ENCODE measurements around the gene ATXN7L3B. TPM values are rescaled to one million over a fixed set of nuclear protein-coding genes. Genes with fewer than 3 reads are reported as not detected.

ATXN7L3B gene
- total and polyA plus RNA-seq, 9 of the 15 experiments (the other 6 are each of a cell fraction or from before 2014, with no cell fraction given) = 10.3 to 40.5 (median 31.0) TPM

DNA sequence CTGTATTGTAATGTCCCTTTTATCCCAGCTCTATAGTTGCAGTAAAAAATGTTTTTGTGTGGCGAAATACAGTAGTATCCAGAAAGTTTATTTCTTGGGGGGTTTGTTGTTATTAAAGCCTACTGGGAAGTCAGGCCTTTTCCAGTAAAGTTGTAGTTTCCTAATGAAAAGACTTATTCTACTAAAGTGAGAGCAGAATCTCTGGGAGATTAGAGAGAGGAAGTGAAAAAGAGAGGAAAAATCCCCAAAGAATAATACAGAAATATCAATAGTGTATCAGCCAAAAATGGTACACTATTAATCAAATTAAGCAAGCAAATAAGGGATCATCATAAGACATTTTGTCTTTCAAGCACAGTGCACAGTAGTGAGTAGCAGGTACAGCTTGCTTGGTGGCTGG is 46.3 kb upstream of the ATXN7L3B start:
- BruUV-seq (replicated peaks) = no TSS peak
- Histone ChIP-seq H3K9me3 (replicated peaks; ENCODE audit: control insufficient read depth, insufficient read depth, low read depth, low read length) (no peaks in the 10 kb centered on the region), H3K27ac (ENCODE audit: extremely low read depth, low read depth, low read length) (no peak overlapping the region), H2AFZ (ENCODE audit: low read depth, low read length) (no peak overlapping the region), H3K4me1 (replicated peaks in 1 of 2; ENCODE audit: control insufficient read depth in 2 of 2, insufficient read depth in 2 of 2, low read length in 2 of 2) (no peaks in the 10 kb centered on the region; a peak in 2 of 5 replicates), H3K36me3 (ENCODE audit: control insufficient read depth, insufficient read depth, low read length) (no peaks in the 10 kb centered on the region), H3K4me2 (ENCODE audit: insufficient read depth, low read length) (no peak overlapping the region), H3K9ac (ENCODE audit: insufficient read depth in 1 of 2, low read depth in 2 of 2, low read length in 2 of 2) (no peak overlapping the region), H3K9me1 (ENCODE audit: control insufficient read depth, insufficient read depth, low read length) (no peaks in the 10 kb centered on the region), H3K27me3 (ENCODE audit: control insufficient read depth in 2 of 2, insufficient read depth in 2 of 2, low read length in 2 of 2) (no peaks in the 10 kb centered on the region), H3K4me3 (no peak overlapping the region), H3K79me2 (ENCODE audit: control insufficient read depth, insufficient read depth, low read length) (no peaks in the 10 kb centered on the region), H4K20me1 (replicated peaks; ENCODE audit: control insufficient read depth, insufficient read depth, low read length) (no peaks in the 10 kb centered on the region)
- ATAC-seq = no peak
- CTCF ChIA-PET (ENCODE audit: low intra/inter-chr PET ratio) = no interaction called here
- TF ChIP-seq, protein P1, sequence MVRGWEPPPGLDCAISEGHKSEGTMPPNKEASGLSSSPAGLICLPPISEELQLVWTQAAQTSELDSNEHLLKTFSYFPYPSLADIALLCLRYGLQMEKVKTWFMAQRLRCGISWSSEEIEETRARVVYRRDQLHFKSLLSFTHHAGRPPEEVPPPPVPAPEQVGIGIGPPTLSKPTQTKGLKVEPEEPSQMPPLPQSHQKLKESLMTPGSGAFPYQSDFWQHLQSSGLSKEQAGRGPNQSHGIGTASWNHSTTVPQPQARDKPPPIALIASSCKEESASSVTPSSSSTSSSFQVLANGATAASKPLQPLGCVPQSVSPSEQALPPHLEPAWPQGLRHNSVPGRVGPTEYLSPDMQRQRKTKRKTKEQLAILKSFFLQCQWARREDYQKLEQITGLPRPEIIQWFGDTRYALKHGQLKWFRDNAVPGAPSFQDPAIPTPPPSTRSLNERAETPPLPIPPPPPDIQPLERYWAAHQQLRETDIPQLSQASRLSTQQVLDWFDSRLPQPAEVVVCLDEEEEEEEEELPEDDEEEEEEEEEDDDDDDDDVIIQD (CRISPR knock-in tag; IDR thresholded peaks at IDR 0.05) = no peak
- no peak for TF ChIP-seq ZFP36 (IDR thresholded peaks at IDR 0.05; ENCODE audit: low read depth, low read length, partially characterized antibody)
- WGBS (ENCODE audit: insufficient coverage, low coverage, missing lambda C conversion rate) = 18% methylated on average over 1 of the region's 1 CpG
- no peak for FAIRE-seq
- no peak for DNase-seq (ENCODE audit: extremely low read depth in 1 of 4, low spot score in 3 of 4)
- intact Hi-C loops (cut with micrococcal nuclease) = no loop called here
- POLR2A ChIA-PET = no interaction called here
- in situ Hi-C loops (cut with MboI) = no loop called here

DNA sequence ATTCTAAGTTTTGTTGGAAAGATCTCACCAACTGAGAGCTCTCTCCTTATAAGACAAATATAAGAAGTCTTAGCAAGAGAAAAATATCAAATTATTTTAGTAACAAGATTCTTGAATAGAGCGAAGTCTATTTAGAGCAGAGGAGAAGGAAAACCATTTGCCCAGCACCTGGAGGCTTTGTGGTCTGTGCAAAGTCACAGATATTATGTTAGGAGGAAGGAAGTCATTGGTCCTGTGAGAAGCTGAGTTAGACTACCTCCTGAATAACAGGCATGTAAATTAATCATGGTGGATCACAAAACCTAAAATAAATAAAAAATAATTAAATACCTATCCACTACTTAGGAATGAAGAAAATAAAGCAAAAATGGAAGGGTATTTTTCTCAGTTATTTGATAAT is 38.4 kb upstream of the ATXN7L3B start:
- WGBS (ENCODE audit: insufficient coverage, low coverage, missing lambda C conversion rate) = 43% methylated on average over 1 of the region's 1 CpG
- H3K27ac ChIP-seq (ENCODE audit: extremely low read depth, low read depth, low read length) = no peak overlapping the region
- H3K27me3 ChIP-seq (ENCODE audit: control insufficient read depth in 2 of 2, insufficient read depth in 2 of 2, low read length in 2 of 2) = no peaks in the 10 kb centered on the region
- H3K9ac ChIP-seq (ENCODE audit: insufficient read depth in 1 of 2, low read depth in 2 of 2, low read length in 2 of 2) = no peak overlapping the region
- no peak overlapping the region for H3K4me3 ChIP-seq
- no peak for ATAC-seq
- in situ Hi-C loops (cut with MboI) = no loop called here
- CTCF ChIA-PET (ENCODE audit: low intra/inter-chr PET ratio) = no interaction called here
- BruUV-seq (replicated peaks) = no TSS peak
- no peak for DNase-seq (ENCODE audit: extremely low read depth in 1 of 4, low spot score in 3 of 4)
- no peak overlapping the region for H2AFZ ChIP-seq (ENCODE audit: low read depth, low read length)
- H3K9me3 ChIP-seq (replicated peaks; ENCODE audit: control insufficient read depth, insufficient read depth, low read depth, low read length) = no peaks in the 10 kb centered on the region
- no peaks in the 10 kb centered on the region for H3K4me1 ChIP-seq (replicated peaks in 1 of 2; ENCODE audit: control insufficient read depth in 2 of 2, insufficient read depth in 2 of 2, low read length in 2 of 2)
- POLR2A ChIA-PET = interaction anchor here (1.0 kb wide), 1 partner anchor 13 kb away, joined by 3 read pairs; no protein-coding TSS in a partner anchor
- H3K36me3 ChIP-seq (ENCODE audit: control insufficient read depth, insufficient read depth, low read length) = no peaks in the 10 kb centered on the region
- no peaks in the 10 kb centered on the region for H3K9me1 ChIP-seq (ENCODE audit: control insufficient read depth, insufficient read depth, low read length)
- no peak overlapping the region for H3K4me2 ChIP-seq (ENCODE audit: insufficient read depth, low read length)
- intact Hi-C loops (cut with micrococcal nuclease) = no loop called here
- no peak for FAIRE-seq
- no peaks in the 10 kb centered on the region for H4K20me1 ChIP-seq (replicated peaks; ENCODE audit: control insufficient read depth, insufficient read depth, low read length)
- no peaks in the 10 kb centered on the region for H3K79me2 ChIP-seq (ENCODE audit: control insufficient read depth, insufficient read depth, low read length)
- no peak for TF ChIP-seq BMI1 (IDR thresholded peaks at IDR 0.05; ENCODE audit: low read length)
- TF ChIP-seq PURB (CRISPR knock-in tag; IDR thresholded peaks at IDR 0.05; ENCODE audit: low read depth) = no peak
- TF ChIP-seq IRF2 (CRISPR knock-in tag; IDR thresholded peaks at IDR 0.05) = no peak
- TF ChIP-seq, protein P2, sequence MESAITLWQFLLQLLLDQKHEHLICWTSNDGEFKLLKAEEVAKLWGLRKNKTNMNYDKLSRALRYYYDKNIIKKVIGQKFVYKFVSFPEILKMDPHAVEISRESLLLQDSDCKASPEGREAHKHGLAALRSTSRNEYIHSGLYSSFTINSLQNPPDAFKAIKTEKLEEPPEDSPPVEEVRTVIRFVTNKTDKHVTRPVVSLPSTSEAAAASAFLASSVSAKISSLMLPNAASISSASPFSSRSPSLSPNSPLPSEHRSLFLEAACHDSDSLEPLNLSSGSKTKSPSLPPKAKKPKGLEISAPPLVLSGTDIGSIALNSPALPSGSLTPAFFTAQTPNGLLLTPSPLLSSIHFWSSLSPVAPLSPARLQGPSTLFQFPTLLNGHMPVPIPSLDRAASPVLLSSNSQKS (CRISPR knock-in tag; IDR thresholded peaks at IDR 0.05) = no peak
- TF ChIP-seq ZBTB8A (IDR thresholded peaks at IDR 0.05; ENCODE audit: partially characterized antibody) = no peak
- no peak for TF ChIP-seq MXI1 (IDR thresholded peaks at IDR 0.05; ENCODE audit: low read depth, low read length)
- no peak for TF ChIP-seq ZNF143 (CRISPR knock-in tag; IDR thresholded peaks at IDR 0.05)
- TF ChIP-seq CCNT2 (IDR thresholded peaks at IDR 0.05; ENCODE audit: borderline replicate concordance, extremely low read depth, insufficient read length, low read depth, low read length) = no peak
- TF ChIP-seq FOXP1 (CRISPR knock-in tag; IDR thresholded peaks at IDR 0.05) = no peak
- no peak for TF ChIP-seq POLR2H (tag; IDR thresholded peaks at IDR 0.05; ENCODE audit: low read depth)
- no peak for TF ChIP-seq TEAD2 (tag; IDR thresholded peaks at IDR 0.05)
- TF ChIP-seq RB1 (IDR thresholded peaks at IDR 0.05; ENCODE audit: low read depth) = no peak
- TF ChIP-seq RBM17 (IDR thresholded peaks at IDR 0.05; ENCODE audit: borderline replicate concordance, low read depth, low read length) = no peak
- TF ChIP-seq PML (IDR thresholded peaks at IDR 0.05; ENCODE audit: low read length) = no peak
